Measurements from ENCODE around the gene CFAP119.

DNA sequence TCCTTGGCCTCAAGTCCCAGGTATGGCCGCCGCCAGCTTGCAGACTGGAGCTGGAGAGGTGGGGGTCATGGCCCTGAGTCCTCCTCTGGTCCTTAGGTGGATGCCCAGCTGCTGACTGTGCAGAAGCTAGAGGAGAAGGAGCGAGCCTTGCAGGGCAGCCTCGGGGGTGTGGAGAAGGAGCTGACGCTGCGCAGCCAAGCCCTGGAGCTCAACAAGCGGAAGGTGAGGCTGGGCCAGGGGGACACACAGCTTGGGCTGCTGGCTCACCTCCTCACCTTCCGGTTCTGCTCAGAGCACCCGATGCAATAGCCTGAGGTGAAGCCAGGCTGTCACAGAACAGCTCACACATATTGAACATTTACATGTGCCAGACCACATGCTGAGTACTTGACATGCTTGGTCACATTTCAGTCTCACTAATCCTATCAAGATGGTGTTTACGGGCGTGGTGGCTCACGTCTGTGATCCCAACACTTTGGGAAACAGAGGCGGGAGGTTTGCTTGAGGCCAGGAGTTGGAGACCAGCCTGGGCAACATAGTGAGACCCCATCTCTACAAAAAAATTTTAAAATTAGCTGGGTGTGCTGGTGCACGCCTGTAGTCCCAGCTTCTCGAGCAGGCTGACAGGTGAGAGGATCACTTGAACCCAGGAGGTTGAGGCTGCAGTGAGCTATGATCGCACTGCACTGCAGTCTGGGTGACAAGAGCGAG is 7.7 kb upstream of the CFAP119 start:
- TF ChIP-seq POLR2A (IDR thresholded peaks at IDR 0.05) = no peak
- TF ChIP-seq, protein P1, sequence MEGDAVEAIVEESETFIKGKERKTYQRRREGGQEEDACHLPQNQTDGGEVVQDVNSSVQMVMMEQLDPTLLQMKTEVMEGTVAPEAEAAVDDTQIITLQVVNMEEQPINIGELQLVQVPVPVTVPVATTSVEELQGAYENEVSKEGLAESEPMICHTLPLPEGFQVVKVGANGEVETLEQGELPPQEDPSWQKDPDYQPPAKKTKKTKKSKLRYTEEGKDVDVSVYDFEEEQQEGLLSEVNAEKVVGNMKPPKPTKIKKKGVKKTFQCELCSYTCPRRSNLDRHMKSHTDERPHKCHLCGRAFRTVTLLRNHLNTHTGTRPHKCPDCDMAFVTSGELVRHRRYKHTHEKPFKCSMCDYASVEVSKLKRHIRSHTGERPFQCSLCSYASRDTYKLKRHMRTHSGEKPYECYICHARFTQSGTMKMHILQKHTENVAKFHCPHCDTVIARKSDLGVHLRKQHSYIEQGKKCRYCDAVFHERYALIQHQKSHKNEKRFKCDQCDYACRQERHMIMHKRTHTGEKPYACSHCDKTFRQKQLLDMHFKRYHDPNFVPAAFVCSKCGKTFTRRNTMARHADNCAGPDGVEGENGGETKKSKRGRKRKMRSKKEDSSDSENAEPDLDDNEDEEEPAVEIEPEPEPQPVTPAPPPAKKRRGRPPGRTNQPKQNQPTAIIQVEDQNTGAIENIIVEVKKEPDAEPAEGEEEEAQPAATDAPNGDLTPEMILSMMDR (IDR thresholded peaks at IDR 0.05) = no peak
